HL-60 (cell line): ENCODE results near the gene LIPG.

Experiments
- CTCF ChIP-seq: IDR thresholded peaks from one replicate; pipeline ENCODE4 v1.5.1; 2011; ENCODE audit warnings: low read length, control low read depth, inconsistent platforms; ENCODE audit not compliant: insufficient read depth
- REST ChIP-seq: IDR thresholded peaks from 2 replicates; pipeline ENCODE4 v1.6.1; 2012; ENCODE audit warnings: low read depth; ENCODE audit not compliant: insufficient replicate concordance
- SPI1 ChIP-seq: IDR thresholded peaks from 2 replicates; pipeline ENCODE4 v1.6.1; 2012; ENCODE audit warnings: low read depth, mild to moderate bottlenecking, borderline replicate concordance

GRCh38 chr18:49639643-49640391 is 78.0 kb downstream of the LIPG start:
- TF ChIP-seq CTCF (no peak), REST (no peak), SPI1 (no peak)
